GM12878 (cell line): Measurements from ENCODE around the gene KIAA0319L.

ENCODE experiments used
- JUND ChIP-seq: IDR thresholded peaks from 2 replicates; pipeline ENCODE4 v1.6.1; 2012; ENCODE audit warnings: low read depth, mild to moderate bottlenecking, low read length, improper control_type of control experiment, moderate library complexity
- MEF2A ChIP-seq: IDR thresholded peaks from 2 replicates; pipeline ENCODE4 v1.6.1; 2011; ENCODE audit warnings: low read depth, mild to moderate bottlenecking, low read length, moderate library complexity; ENCODE audit not compliant: insufficient read depth
- MYC ChIP-seq: IDR thresholded peaks from 2 replicates; pipeline ENCODE4 v1.6.1; 2011; ENCODE audit warnings: mild to moderate bottlenecking, low read length, moderate library complexity, inconsistent platforms; ENCODE audit not compliant: insufficient read depth, insufficient replicate concordance, insufficient read length, severe bottlenecking
- NRF1 ChIP-seq: conservative IDR thresholded peaks from 2 replicates; pipeline ENCODE4 v1.6.1; 2011; ENCODE audit warnings: mild to moderate bottlenecking, low read depth, low read length, improper control_type of control experiment
- RAD21 ChIP-seq: IDR thresholded peaks from 2 replicates; pipeline ENCODE4 v1.6.1; 2011; ENCODE audit warnings: mild to moderate bottlenecking, low read depth, low read length, moderate library complexity; ENCODE audit not compliant: insufficient read depth
- RUNX3 ChIP-seq: IDR thresholded peaks from 2 replicates; pipeline ENCODE4 v1.6.1; 2012; ENCODE audit warnings: low read length, inconsistent platforms
- YY1 ChIP-seq: IDR thresholded peaks from 2 replicates; pipeline ENCODE4 v1.6.1; 2011; ENCODE audit warnings: low read depth, mild to moderate bottlenecking, low read length

GRCh38 chr1:35432231-35432630 lies 125.0 kb downstream of the KIAA0319L start:
- TF ChIP-seq NRF1 (no peak), MEF2A (no peak), RAD21 (no peak), JUND (no peak), YY1 (no peak), RUNX3 (no peak), MYC (no peak)
